ENCODE data around the gene CNDP1. TPM values are rescaled to one million over a fixed set of nuclear protein-coding genes. Genes with fewer than 3 reads are reported as not detected.

Gene CNDP1
- total RNA-seq, 1 donor from 2014 or later, result not detected

DNA sequence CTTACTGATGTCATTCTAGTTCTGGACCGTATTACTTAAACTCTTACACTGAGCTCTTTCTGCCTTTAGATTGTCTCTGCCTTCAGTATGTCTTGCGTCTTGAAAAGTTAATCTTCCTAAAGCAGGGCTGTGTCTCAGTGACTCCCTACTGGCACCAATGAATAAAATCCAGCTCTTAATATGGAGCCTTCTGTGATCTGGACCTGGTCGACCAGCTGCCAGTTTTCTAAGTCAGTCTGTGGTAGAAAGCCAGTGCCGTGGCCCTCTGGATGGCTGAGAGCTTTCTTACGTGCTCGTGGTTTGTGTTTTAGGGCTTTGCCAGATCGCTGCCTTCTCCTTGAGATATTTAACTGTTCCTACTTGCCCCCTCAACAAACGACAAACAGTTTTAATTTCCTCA, 90.2 kb downstream of the CNDP1 start:
- no peaks in the 10 kb centered on the region for H3K4me1 Mint-ChIP-seq
- Histone ChIP-seq H3K27ac (no peak overlapping the region), H3F3A (ENCODE audit: low read depth) (no peaks in the 10 kb centered on the region), H4K20me1 (ENCODE audit: low read depth) (no peaks in the 10 kb centered on the region), H3K4me2 (no peak overlapping the region), H3K36me3 (no peaks in the 10 kb centered on the region), H3K79me2 (ENCODE audit: low read depth) (peaks cover 4% of the 10 kb centered on the region), H3K9me3 (ENCODE audit: low read depth) (no peaks in the 10 kb centered on the region), H3K9ac (no peak overlapping the region), H3K4me1 (no peaks in the 10 kb centered on the region), H2AFZ (replicated peaks) (no peak overlapping the region), H3K27me3 (no peaks in the 10 kb centered on the region), H3K4me3 (no peak overlapping the region)
- H3K27ac Mint-ChIP-seq, result no peak overlapping the region
- no peak for DNase-seq (ENCODE audit: low spot score)
- H3K9me3 Mint-ChIP-seq, result no peaks in the 10 kb centered on the region
- TF ChIP-seq EZH2 (IDR thresholded peaks at IDR 0.05), result no peak
- TF ChIP-seq EZH2phosphoT487 (IDR thresholded peaks at IDR 0.05), result no peak
- TF ChIP-seq, protein P1, sequence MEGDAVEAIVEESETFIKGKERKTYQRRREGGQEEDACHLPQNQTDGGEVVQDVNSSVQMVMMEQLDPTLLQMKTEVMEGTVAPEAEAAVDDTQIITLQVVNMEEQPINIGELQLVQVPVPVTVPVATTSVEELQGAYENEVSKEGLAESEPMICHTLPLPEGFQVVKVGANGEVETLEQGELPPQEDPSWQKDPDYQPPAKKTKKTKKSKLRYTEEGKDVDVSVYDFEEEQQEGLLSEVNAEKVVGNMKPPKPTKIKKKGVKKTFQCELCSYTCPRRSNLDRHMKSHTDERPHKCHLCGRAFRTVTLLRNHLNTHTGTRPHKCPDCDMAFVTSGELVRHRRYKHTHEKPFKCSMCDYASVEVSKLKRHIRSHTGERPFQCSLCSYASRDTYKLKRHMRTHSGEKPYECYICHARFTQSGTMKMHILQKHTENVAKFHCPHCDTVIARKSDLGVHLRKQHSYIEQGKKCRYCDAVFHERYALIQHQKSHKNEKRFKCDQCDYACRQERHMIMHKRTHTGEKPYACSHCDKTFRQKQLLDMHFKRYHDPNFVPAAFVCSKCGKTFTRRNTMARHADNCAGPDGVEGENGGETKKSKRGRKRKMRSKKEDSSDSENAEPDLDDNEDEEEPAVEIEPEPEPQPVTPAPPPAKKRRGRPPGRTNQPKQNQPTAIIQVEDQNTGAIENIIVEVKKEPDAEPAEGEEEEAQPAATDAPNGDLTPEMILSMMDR (IDR thresholded peaks at IDR 0.05), result no peak
- no peaks in the 10 kb centered on the region for H3K36me3 Mint-ChIP-seq
- H3K27me3 Mint-ChIP-seq (ENCODE audit: insufficient read depth, low read depth), result no peaks in the 10 kb centered on the region
- H3K4me3 Mint-ChIP-seq, result no peak overlapping the region

DNA sequence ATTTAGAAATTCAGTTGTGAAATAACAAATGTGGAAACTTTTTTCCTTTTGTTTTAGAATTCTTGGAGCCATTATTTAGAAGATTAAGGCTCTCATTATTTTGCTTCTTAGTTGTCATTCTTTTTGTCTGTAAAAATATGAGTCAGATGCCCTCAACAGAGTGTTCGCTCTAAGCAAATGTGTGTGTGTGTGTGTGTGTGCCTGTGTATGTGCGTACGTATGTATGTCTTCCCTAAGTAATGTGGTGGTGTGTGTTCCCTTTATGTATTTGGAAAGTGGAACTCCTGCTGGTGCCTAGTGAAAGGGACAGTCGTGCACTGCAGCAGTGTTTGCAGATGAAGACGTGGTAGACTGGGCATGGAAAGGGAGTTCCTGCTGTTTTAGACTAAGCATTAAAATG, 90.9 kb downstream of the CNDP1 start:
- no peak overlapping the region for H3K4me3 ChIP-seq
- H3K27ac ChIP-seq, result no peak overlapping the region
- no peaks in the 10 kb centered on the region for H3K9me3 ChIP-seq (ENCODE audit: low read depth)
- H3K4me2 ChIP-seq, result no peak overlapping the region
- no peak overlapping the region for H3K9ac ChIP-seq
- no peak for TF ChIP-seq EZH2 (IDR thresholded peaks at IDR 0.05)
- TF ChIP-seq, protein P1 (IDR thresholded peaks at IDR 0.05), result no peak
- TF ChIP-seq EZH2phosphoT487 (IDR thresholded peaks at IDR 0.05), result no peak
- no peak overlapping the region for H2AFZ ChIP-seq (replicated peaks)
- H3K79me2 ChIP-seq (ENCODE audit: low read depth), result peaks cover 4% of the 10 kb centered on the region
- no peaks in the 10 kb centered on the region for H3K4me1 Mint-ChIP-seq
- H3K27me3 ChIP-seq, result no peaks in the 10 kb centered on the region
- H3K27ac Mint-ChIP-seq, result no peak overlapping the region
- H3K4me1 ChIP-seq, result no peaks in the 10 kb centered on the region
- no peak for DNase-seq (ENCODE audit: low spot score)
- no peaks in the 10 kb centered on the region for H4K20me1 ChIP-seq (ENCODE audit: low read depth)
- no peaks in the 10 kb centered on the region for H3F3A ChIP-seq (ENCODE audit: low read depth)
- no peaks in the 10 kb centered on the region for H3K27me3 Mint-ChIP-seq (ENCODE audit: insufficient read depth, low read depth)
- no peaks in the 10 kb centered on the region for H3K36me3 ChIP-seq
- no peaks in the 10 kb centered on the region for H3K36me3 Mint-ChIP-seq
- no peaks in the 10 kb centered on the region for H3K9me3 Mint-ChIP-seq
- H3K4me3 Mint-ChIP-seq, result no peak overlapping the region

GRCh38 chr18:74626049-74626874, 92.0 kb downstream of the CNDP1 start:
- Histone ChIP-seq H4K20me1 (ENCODE audit: low read depth) (no peaks in the 10 kb centered on the region), H3K4me1 (no peaks in the 10 kb centered on the region), H3F3A (ENCODE audit: low read depth) (no peaks in the 10 kb centered on the region), H3K9me3 (ENCODE audit: low read depth) (no peaks in the 10 kb centered on the region), H3K79me2 (ENCODE audit: low read depth) (peaks cover 4% of the 10 kb centered on the region), H3K4me2 (no peak overlapping the region), H2AFZ (replicated peaks) (no peak overlapping the region), H3K9ac (no peak overlapping the region), H3K27me3 (no peaks in the 10 kb centered on the region), H3K27ac (no peak overlapping the region), H3K36me3 (no peaks in the 10 kb centered on the region), H3K4me3 (no peak overlapping the region)
- TF ChIP-seq EZH2phosphoT487 (IDR thresholded peaks at IDR 0.05) (no peak), EZH2 (IDR thresholded peaks at IDR 0.05) (no peak)
- TF ChIP-seq, protein P1 (IDR thresholded peaks at IDR 0.05), result no peak
- Mint-ChIP-seq H3K27ac (no peak overlapping the region), H3K4me1 (no peaks in the 10 kb centered on the region), H3K36me3 (peaks cover 2% of the 10 kb centered on the region), H3K27me3 (ENCODE audit: insufficient read depth, low read depth) (no peaks in the 10 kb centered on the region), H3K4me3 (no peak overlapping the region), H3K9me3 (no peaks in the 10 kb centered on the region)
- DNase-seq (ENCODE audit: low spot score), result no peak
